ENCODE data around the gene SEC16A. TPM values are rescaled to one million over a fixed set of nuclear protein-coding genes. Genes with fewer than 3 reads are reported as not detected.

The SEC16A gene
- total RNA-seq, 1 donor from 2014 or later = 66.5 TPM

GRCh38 chr9:136457326-136457725 lies 25.5 kb downstream of the SEC16A start:
- DNase-seq (no peak), ATAC-seq (no peak)
- TF ChIP-seq, protein P1, sequence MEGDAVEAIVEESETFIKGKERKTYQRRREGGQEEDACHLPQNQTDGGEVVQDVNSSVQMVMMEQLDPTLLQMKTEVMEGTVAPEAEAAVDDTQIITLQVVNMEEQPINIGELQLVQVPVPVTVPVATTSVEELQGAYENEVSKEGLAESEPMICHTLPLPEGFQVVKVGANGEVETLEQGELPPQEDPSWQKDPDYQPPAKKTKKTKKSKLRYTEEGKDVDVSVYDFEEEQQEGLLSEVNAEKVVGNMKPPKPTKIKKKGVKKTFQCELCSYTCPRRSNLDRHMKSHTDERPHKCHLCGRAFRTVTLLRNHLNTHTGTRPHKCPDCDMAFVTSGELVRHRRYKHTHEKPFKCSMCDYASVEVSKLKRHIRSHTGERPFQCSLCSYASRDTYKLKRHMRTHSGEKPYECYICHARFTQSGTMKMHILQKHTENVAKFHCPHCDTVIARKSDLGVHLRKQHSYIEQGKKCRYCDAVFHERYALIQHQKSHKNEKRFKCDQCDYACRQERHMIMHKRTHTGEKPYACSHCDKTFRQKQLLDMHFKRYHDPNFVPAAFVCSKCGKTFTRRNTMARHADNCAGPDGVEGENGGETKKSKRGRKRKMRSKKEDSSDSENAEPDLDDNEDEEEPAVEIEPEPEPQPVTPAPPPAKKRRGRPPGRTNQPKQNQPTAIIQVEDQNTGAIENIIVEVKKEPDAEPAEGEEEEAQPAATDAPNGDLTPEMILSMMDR (IDR thresholded peaks at IDR 0.05) = no peak
- H3K4me1 ChIP-seq = no peaks in the 10 kb centered on the region
- no peaks in the 10 kb centered on the region for H3K27me3 ChIP-seq (ENCODE audit: low read depth)
- peaks cover 98% of the 10 kb centered on the region for H3K36me3 ChIP-seq
- intact Hi-C loops (cut with DNase I) = no loop called here
- no peak overlapping the region for H3K4me3 ChIP-seq
- H3K9me3 ChIP-seq = no peaks in the 10 kb centered on the region
- no peak overlapping the region for H3K27ac ChIP-seq

DNA sequence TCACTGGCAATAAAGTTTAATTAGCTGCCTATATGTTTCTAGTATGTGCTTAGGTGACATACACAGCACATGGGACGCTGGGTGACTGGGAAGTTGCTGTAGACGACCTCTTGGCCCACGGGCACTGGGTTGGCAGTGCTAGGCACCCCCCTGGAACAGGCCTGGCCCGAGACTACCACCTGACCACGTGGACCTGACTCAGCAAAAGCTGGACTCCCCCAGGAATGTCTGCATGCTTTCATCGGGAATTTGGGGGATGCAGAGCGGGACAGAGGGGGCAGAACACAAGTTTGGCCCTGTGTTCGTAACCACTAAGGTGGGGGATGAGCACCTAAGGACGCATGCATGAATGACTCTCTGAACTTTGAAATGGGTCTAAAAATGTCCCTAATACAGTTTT lies 26.6 kb downstream of the SEC16A start:
- ATAC-seq (no peak), DNase-seq (no peak)
- intact Hi-C loops (cut with DNase I) = no loop called here
- H3K4me1 ChIP-seq = no peaks in the 10 kb centered on the region
- no peaks in the 10 kb centered on the region for H3K27me3 ChIP-seq (ENCODE audit: low read depth)
- peaks cover 98% of the 10 kb centered on the region for H3K36me3 ChIP-seq
- TF ChIP-seq, protein P1 (IDR thresholded peaks at IDR 0.05) = no peak
- no peak overlapping the region for H3K4me3 ChIP-seq
- no peaks in the 10 kb centered on the region for H3K9me3 ChIP-seq
- no peak overlapping the region for H3K27ac ChIP-seq

- DNase-seq (peak; percentile 40), ATAC-seq (peak in 1 of 2 donors; percentile 35)
- TF ChIP-seq, protein P1 (IDR thresholded peaks at IDR 0.05) = no peak
- no peaks in the 10 kb centered on the region for H3K9me3 ChIP-seq
- no peak overlapping the region for H3K4me3 ChIP-seq
- H3K27ac ChIP-seq = no peak overlapping the region
- H3K27me3 ChIP-seq (ENCODE audit: low read depth) = no peaks in the 10 kb centered on the region
- intact Hi-C loops (cut with DNase I) = no loop called here
- no peaks in the 10 kb centered on the region for H3K4me1 ChIP-seq
- peaks cover 98% of the 10 kb centered on the region for H3K36me3 ChIP-seq
These were observed 27.5 kb downstream of the SEC16A start for GRCh38 chr9:136455043-136456002.

DNA sequence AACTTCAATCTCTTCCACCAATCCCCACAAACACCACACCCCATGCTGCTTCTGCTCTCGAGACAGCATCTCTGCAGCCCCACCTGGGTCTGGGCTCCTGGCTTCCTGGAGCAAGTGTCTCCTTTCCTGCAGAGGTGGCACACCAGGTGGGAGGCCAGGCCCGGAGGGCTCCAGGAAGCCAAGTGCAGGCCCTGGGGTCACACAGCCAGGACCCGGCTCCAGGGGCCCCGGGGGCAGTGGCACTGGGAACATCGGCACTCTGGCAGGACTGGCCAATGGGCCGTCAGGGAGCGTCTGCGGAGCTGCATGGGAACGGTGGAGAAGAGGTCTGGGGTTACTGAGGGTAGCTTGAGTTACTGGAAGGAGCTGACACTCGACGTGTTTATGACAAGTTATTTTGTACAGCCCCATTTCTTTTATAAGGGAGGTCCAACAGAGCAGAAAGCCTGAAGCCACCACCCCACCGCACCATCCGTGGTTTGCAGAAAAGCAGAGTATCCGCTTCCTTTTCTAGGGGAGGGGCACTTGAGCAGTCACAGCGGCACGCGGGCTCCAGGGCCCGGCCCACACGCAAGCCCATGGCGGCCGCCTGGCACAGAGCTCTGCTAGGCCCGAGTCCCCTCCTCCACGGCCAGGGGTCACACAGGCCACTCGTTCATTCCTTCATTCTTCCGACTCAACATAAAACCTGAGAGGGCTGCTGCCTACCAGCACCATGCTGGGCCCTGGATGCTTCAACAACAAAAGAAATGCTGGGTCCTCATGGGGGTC lies 28.6 kb downstream of the SEC16A start:
- TF ChIP-seq, protein P1 (IDR thresholded peaks at IDR 0.05) = no peak
- Histone ChIP-seq H3K4me1 (no peaks in the 10 kb centered on the region), H3K27me3 (ENCODE audit: low read depth) (no peaks in the 10 kb centered on the region), H3K4me3 (no peak overlapping the region), H3K36me3 (peaks cover 98% of the 10 kb centered on the region), H3K9me3 (no peaks in the 10 kb centered on the region), H3K27ac (no peak overlapping the region)
- intact Hi-C loops (cut with DNase I) = no loop called here
- peak; percentile 15 to 18 for ATAC-seq
- DNase-seq = peak; percentile 36

GRCh38 chr9:136453326-136453725 lies 29.5 kb downstream of the SEC16A start:
- Histone ChIP-seq H3K9me3 (no peaks in the 10 kb centered on the region), H3K4me3 (no peak overlapping the region), H3K27me3 (ENCODE audit: low read depth) (no peaks in the 10 kb centered on the region), H3K36me3 (peaks cover 96% of the 10 kb centered on the region), H3K27ac (no peak overlapping the region), H3K4me1 (no peaks in the 10 kb centered on the region)
- DNase-seq = no peak
- ATAC-seq = no peak
- intact Hi-C loops (cut with DNase I) = no loop called here
- TF ChIP-seq, protein P1 (IDR thresholded peaks at IDR 0.05) = no peak
